HS-5 (cell line): ENCODE results near the gene C11orf68.

ENCODE experiments used
- DNase-seq: peaks from one replicate; pipeline ENCODE4 v3.0.0-alpha.2; 2012; ENCODE audit warnings: low read depth

The C11orf68 gene

GRCh38 chr11:65944191-65944590 lies 25.3 kb upstream of the C11orf68 start:
- no peak for DNase-seq

GRCh38 chr11:65942531-65942930 lies 23.7 kb upstream of the C11orf68 start:
- DNase-seq, result no peak

GRCh38 chr11:65941720-65942310 lies 23.0 kb upstream of the C11orf68 start:
- DNase-seq, result no peak

GRCh38 chr11:65937766-65938165 lies 18.9 kb upstream of the C11orf68 start:
- no peak for DNase-seq

GRCh38 chr11:65934014-65934413 lies 15.2 kb upstream of the C11orf68 start:
- DNase-seq, result no peak

GRCh38 chr11:65932558-65932919 lies 13.7 kb upstream of the C11orf68 start:
- DNase-seq, result no peak

- DNase-seq, result no peak
Measured at GRCh38 chr11:65931773-65932557, 13.1 kb upstream of the C11orf68 start.

- DNase-seq, result no peak
Measured at GRCh38 chr11:65928667-65929066, 9.8 kb upstream of the C11orf68 start.

GRCh38 chr11:65927904-65928397 lies 9.1 kb upstream of the C11orf68 start:
- no peak for DNase-seq

GRCh38 chr11:65925397-65925796 lies 6.5 kb upstream of the C11orf68 start:
- DNase-seq, result no peak

- no peak for DNase-seq
Measured at GRCh38 chr11:65922565-65922964, 3.7 kb upstream of the C11orf68 start.

GRCh38 chr11:65921876-65922275 lies 3.0 kb upstream of the C11orf68 start:
- DNase-seq, result no peak

- no peak for DNase-seq
Measured at GRCh38 chr11:65921033-65921555, 2.2 kb upstream of the C11orf68 start.

GRCh38 chr11:65920372-65920802 lies 1.5 kb upstream of the C11orf68 start:
- no peak for DNase-seq

GRCh38 chr11:65919573-65920371 lies 910 bp upstream of the C11orf68 start:
- DNase-seq, result no peak

- peak; percentile 65 for DNase-seq
Measured at GRCh38 chr11:65919141-65919572, 295 bp upstream of the C11orf68 start, which contains the start of gene DRAP1. Gene DRAP1, plus strand, starts transcription at chr11:65919426. Its CDS starts 76 bp downstream, at chr11:65919502.

GRCh38 chr11:65917434-65918210 lies 1.2 kb downstream of the C11orf68 start:
- DNase-seq, result no peak

- DNase-seq, result no peak
Measured at GRCh38 chr11:65917077-65917433, 1.8 kb downstream of the C11orf68 start.

- no peak for DNase-seq
Measured at GRCh38 chr11:65916391-65916790, 2.5 kb downstream of the C11orf68 start.

GRCh38 chr11:65915821-65916251 lies 3.0 kb downstream of the C11orf68 start:
- peak; percentile 97 for DNase-seq

GRCh38 chr11:65915101-65915820 lies 3.6 kb downstream of the C11orf68 start:
- no peak for DNase-seq
